Activated T-cell treated with anti-CD3 and anti-CD28 coated beads for 1 hour (primary cell): ENCODE data around the gene RBMX.
"Not testable (repeated sequence)": the region's sequence is repeated elsewhere in the genome, so short reads cannot be mapped to it uniquely, and the experiment has no call there.

Experiments used
- DNase-seq: peaks from one replicate; pipeline ENCODE4 v3.0.0-alpha.2; 2020; ENCODE audit warnings: low read depth

The RBMX gene

GRCh38 chrX:136880452-136881013 is at the start of gene RBMX:
Gene RBMX, minus strand, starts transcription at chrX:136880725. Its CDS starts 1,298 bp downstream, at chrX:136879427.
- DNase-seq: peak; percentile 82

GRCh38 chrX:136921438-136921837 is 40.9 kb upstream of the RBMX start:
- not testable (repeated sequence) for DNase-seq

- DNase-seq: no peak
Measured at GRCh38 chrX:136920001-136920400, 39.5 kb upstream of the RBMX start.

GRCh38 chrX:136916827-136917226 is 36.3 kb upstream of the RBMX start:
- DNase-seq: no peak

- DNase-seq: not testable (repeated sequence)
Measured at GRCh38 chrX:136911661-136912060, 31.1 kb upstream of the RBMX start.

GRCh38 chrX:136911253-136911652 is 30.7 kb upstream of the RBMX start:
- no peak for DNase-seq

GRCh38 chrX:136910565-136911035 is 30.1 kb upstream of the RBMX start:
- no peak for DNase-seq

GRCh38 chrX:136909706-136910564 is 29.4 kb upstream of the RBMX start:
- peak; percentile 27 for DNase-seq

GRCh38 chrX:136909119-136909705 is 28.7 kb upstream of the RBMX start:
- peak; percentile 67 for DNase-seq

- no peak for DNase-seq
Measured at GRCh38 chrX:136907621-136908020, 27.1 kb upstream of the RBMX start.

- no peak for DNase-seq
Measured at GRCh38 chrX:136906921-136907510, 26.5 kb upstream of the RBMX start.

GRCh38 chrX:136904067-136904466 is 23.5 kb upstream of the RBMX start:
- not testable (repeated sequence) for DNase-seq

GRCh38 chrX:136900071-136900470 is 19.5 kb upstream of the RBMX start:
- DNase-seq: not testable (repeated sequence)

GRCh38 chrX:136899221-136899620 is 18.7 kb upstream of the RBMX start:
- no peak for DNase-seq

- not testable (repeated sequence) for DNase-seq
Measured at GRCh38 chrX:136898752-136899151, 18.2 kb upstream of the RBMX start.

GRCh38 chrX:136896121-136896914 is 15.8 kb upstream of the RBMX start:
- no peak for DNase-seq

- DNase-seq: no peak
Measured at GRCh38 chrX:136892412-136892811, 11.9 kb upstream of the RBMX start.

GRCh38 chrX:136890596-136890995 is 10.1 kb upstream of the RBMX start:
- not testable (repeated sequence) for DNase-seq

GRCh38 chrX:136889269-136889668 is 8.7 kb upstream of the RBMX start:
- DNase-seq: no peak

GRCh38 chrX:136880003-136880451 is 498 bp downstream of the RBMX start:
- DNase-seq: peak; percentile 5

GRCh38 chrX:136879001-136879687 is 1.4 kb downstream of the RBMX start:
- DNase-seq: no peak
